Epidermal melanocyte (primary cell): ENCODE data around the gene AGPAT1.
"Not testable (repeated sequence)": the region's sequence is repeated elsewhere in the genome, so short reads cannot be mapped to it uniquely, and the experiment has no call there.

Experiments used
- DNase-seq: peaks from one replicate; pipeline ENCODE4 v3.0.0; 2011; ENCODE audit warnings: low spot score; ENCODE audit not compliant: insufficient read length

The AGPAT1 gene

DNA sequence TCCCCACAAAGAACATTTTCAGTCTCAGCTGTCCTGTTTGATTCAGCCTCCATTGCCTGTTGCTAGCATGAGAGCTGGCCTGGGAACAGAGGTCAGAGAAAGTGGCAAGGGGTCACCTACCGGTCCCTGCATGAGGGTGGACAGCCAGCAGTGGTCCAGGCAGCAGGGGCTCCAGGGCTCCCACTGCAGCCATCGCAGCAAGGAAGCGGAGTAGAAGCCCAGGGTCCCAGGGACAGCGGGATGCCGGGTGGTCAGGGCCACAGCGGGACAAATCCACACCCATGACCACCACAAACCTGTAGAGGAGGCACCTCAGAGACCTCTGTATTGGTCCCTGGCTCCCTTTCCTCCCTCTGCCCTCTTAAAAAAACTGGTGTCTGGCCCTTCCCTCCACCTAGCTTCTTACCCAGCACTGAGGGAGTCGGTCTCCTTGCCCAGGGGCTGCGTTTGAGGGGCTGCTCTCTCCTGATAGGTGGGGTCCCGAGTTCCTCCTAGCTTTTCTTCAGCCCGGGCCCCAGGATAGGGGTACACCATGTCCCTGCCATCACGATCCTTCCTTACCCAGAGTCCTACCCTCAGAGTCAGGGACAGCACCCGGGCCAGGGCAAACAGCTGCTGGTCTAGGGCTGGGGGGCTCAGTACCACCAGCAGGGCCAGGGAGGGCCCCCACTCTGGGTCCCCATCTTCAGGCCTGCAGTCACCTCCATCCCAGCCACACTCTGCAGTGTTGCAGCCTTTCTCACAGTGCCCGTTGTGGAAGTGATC, 25.0 kb upstream of the AGPAT1 start:
- DNase-seq, result no peak

DNA sequence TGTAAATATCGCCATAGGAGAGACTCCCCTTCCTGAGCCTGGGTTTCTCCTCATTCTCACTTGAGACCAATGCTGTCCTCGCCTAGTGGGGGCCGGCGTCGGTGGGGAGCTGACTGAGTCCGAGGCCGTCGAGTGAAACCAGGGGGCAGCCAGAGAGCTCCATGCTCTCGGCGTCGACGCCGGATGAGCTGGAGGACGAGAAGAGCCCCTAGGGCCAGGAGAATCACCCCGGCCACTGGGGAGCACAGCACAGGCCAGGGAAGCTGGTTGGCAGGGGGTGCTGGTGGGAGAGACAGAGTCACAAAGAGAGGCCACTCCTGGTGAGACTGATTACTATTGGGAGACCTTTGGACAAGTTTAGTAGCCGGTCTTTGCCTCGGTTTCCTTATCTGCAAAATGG, 23.0 kb upstream of the AGPAT1 start:
- DNase-seq, result no peak

DNA sequence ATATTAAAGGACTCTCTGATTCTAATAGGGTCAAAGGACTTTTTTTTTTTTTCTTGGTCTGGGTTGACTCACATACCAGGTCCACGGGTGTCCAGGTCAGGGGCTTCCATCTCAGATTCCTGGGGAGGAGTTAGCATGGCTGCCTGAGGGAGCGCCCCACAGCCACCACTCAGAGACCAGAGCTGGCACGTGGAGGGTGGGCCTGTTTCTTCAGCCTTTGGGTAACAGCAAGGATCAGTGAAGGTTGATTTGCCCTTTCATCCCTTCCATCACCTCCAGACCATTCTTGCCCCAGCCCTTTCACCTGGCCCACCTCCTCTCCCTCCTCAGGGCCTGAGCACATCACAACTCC, 22.4 kb upstream of the AGPAT1 start:
- DNase-seq, result no peak

DNA sequence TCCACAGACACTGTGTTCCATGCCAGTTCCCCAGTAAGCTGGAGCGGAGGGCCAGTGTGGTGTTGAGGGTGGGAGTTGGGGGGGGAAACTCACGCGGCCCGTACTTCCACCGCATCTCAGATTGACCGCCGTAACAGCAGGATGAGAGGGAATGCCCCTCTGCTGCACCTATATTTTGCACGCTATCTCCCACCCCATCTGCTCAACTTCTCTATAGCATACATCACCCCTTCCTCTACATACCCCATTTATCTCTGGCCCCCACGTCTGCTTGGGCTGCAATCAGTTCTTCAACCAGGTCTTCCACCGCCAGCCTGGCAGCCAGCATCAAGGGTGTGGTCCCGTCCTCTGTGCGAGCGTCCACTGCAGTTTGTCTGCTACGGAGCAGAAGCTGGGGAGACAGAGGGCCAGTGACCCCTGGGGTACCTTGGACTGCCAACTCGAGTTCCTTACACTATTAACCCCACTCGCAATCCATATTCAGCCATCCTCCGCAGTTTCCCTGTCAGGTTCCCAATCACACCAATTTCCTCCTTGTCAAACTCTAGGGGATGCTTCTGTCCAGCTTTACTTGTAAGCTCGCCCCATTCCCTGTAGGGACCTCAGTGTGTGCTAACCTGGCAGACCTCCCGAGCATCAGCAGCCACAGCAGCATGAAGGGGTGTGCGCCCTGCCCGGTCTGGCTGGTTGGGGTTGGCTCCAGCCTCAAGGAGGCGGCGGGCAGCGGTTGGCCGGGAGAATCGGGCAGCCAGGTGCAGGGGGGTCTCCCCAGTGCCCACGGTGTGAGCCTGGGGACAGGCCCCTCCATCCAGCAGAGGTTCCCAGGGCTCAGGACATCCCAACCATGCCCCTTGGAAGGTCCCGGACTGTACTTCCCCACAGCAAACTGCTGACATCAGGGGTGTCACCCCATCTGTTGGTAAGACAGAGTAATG, 21.1 kb upstream of the AGPAT1 start:
- DNase-seq, result no peak

DNA sequence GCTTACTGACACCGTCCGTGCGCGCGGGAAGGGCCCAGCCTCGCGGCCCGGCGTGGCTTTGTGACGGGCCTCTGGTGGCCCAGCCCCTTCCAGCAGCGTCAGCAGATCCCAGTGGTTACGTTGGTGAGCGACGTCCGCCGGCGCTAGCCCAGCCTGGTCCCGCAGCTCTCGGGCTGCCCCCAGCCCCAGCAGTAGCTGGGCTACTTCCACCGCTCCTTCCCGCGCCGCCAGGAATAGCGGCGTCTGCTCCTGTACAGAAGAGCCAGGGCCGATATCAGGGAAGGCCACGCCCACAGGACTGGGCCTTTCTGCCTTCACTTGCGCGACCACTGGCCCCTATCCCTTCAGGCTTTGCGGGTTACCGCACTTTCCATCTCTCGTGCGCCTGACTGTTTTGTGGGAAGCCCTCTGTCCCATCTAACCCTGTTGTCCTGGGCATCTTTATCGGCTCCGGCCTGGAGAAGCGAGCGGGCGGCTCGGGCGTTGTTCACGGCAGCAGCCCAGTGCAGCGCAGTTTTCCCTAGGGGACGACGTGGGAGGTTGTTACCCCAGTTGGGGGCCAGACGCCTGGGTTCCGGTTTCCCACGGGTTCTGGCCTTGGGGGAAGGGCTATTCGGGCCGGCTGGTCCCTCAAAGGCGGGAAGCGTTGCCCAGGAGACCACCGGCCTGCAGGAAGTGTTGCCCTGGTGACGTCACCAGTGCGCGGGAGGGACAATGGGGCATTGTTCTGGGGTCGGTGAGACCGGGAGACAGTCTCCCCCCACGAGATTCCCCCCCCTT, 20.2 kb upstream of the AGPAT1 start:
- peak; percentile 70 for DNase-seq

DNA sequence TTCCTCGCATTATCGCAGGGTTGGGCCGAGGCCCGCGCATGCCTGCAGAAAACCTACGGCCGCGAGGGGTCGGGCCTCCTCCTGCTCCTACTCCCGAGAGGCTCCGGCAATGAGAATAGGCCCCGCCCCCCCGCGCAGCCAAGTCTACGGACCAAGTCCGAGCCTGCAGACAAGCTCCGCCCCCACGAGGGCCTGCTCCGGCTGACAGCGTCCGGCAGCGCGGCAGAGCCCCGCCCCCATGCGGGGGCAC, 19.7 kb upstream of the AGPAT1 start:
- DNase-seq, result peak; percentile 89

DNA sequence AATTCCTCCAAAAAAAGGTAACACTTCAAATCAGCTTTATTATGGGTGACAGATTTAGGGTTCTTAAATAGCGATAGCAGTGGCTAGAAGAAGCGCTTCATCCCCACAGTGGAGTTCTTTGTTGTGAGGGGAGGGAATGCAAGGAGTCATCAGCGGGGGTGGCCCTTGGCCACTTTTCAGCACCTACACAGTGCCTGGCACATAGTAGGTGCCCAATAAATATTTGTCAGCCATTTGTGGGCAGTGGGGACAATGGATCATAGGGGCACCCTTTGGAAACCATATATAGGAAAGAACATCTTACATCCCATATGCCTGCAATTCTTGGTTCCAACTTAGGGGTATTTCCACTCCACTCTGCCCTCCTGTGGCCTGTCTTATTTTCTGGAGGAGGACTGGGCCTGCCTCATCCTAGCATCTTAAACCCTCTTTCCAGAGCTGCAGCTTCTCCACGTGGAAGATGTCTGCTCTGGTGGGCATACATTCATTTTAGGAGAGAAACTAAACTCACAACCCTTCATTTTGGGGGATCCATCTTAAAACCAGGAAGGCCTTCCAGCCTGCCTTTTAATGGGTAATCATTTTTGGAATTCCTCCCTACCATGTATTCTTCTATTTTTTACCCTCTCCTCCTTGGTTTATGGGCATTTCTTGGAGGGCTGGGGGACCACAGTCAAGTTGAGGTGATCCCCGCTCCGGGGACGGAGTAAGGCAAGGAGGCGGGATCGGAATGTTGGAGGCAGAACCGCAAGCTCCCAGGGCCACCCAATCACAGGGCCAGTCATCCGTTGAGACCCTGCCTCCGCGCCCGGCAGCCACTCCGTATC, 19.2 kb upstream of the AGPAT1 start:
- DNase-seq, result no peak

DNA sequence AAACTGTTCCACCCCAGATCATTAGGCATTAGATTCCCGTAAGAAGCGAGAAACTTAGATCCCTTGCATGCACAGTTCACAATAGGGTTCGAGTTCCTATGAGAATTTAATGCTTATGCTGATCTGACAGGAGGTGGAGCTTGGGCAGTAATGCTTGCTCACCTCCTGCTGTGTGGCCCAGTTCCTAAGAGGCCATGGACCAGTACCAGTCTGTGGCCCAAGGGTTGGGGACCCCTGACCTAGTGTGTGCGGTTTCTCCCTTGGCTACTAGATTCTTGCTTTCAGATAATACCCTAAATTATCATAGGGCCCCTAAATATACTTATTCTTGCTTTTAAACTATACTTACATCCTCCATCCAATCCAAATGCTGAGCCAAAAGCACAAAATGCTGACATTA, 18.5 kb upstream of the AGPAT1 start:
- no peak for DNase-seq

DNA sequence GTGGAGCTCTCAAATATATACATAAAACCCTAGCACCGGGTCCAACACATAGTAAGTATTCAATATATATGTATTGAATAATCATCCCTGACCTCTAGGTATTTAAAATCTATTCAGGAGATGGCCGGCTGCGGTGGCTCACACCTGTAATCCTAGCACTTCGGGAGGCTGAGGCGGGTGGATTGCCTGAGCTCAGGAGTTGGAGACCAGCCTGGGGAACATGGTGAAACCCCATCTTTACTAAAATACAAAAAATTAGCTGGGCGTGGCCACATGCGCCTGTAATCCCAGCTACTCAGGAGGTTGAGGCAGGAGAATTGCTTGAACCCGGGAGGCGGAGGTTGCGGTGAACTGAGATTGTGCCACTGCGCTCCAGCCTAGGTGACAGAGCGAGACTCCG, 17.2 kb upstream of the AGPAT1 start:
- not testable (repeated sequence) for DNase-seq

DNA sequence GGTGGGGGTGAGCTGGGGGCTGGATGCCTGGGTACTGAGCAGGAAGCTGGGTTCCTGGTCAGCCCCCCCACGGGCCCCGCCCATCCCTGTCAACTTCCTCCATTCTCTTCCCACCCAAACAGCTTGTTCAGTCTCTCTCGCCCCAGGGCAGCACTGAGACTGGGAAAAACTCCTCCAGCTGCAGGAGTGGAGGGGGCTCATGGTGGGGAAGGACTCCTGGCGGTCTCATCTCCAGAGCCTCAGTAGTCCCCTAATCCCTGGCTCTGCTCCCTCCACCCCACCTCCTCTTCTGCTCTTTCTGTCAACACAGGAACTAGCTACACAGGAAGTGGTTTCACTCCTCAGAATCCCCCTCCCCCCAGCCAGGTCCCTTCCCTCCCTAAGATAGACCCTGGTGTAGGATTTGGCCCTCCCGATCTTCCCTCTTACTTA, 16.7 kb upstream of the AGPAT1 start, which contains the start of gene GPSM3:
GPSM3 (minus strand) TSS at position 36 of the 432 bp plus-strand sequence. CDS start 130 bp downstream, outside the sequence.
- no peak for DNase-seq

DNA sequence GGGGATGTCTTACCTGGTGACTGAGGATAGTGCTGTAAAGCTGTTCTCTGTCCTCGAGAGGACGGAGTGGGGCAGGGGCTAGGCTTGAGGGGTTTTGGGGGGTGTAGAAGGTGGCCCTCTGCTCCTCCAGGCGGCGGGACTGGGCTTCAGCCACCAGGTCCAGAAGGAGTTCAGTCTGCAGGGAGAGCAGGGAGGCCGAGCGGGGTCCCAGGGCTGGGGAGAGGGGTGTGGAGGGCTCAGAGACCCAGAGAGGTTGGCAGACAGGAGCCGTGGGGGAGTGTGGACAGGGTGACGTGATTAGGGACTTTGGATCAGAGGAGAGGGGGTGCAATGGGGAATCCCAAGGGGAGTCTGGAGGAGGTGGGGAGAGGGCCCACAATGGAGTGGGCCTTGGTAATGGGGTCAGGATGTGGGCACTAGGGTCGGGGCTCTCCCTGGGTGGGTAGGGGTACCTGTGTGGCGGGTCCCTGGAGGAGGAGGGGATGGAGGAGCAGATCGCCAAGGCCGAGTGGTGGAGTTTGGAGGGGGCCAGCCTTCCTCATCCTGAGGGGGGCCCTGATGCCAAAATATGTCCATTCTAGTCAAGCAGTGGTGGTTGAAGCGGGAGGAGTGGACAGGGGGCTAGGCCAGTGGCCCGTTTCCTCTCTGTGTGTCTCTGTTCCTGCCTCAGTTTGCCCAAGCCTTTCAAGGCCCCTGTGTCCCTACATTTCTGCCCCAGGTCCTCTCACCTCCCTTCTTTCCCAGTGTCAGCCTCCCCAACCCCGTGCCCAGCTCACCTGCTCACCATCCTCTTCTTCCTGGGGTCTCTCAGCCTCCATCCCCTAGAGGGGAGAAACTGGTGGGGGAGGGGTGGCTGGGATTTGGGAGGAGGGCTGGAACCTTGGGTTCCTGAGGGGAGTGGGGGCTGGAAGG, 16.1 kb upstream of the AGPAT1 start:
- DNase-seq, result no peak

DNA sequence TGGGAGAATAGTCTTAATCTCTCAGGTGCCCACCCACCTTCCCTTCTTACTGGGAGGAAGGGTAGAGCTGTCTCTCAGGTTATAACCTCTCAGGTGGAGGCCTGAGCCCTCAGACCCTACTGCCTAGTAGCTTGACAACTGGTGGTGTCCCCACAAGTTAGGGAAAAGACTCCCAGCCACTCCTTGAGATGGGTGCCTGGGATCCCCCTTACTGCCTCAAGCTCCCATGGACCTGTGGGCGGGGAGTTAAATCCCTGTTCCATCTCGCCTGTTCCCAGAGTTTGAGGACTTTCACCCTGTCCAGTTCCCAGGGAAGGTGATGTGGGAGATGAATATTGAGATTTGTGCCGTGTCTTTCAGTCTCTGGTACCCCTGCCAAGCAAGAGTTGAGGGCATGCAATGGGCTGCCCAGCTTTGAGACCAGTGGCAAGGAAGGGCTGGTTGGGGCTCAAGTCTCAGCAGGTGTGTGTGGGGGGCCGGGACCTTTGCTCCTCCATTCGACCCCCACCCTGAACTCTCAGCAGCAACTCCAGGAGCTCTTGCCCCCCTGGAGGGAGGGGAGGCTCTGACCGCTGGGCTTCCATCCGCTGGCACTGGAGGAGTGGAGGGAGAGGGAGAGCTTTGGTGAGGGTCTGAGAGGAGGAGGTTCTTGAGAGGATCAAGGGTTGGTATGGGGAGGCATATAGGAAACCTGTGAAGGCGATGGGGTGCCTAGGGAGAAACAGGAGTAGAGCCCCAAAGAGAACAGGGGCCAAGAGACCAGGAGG, 15.2 kb upstream of the AGPAT1 start:
- DNase-seq, result no peak

DNA sequence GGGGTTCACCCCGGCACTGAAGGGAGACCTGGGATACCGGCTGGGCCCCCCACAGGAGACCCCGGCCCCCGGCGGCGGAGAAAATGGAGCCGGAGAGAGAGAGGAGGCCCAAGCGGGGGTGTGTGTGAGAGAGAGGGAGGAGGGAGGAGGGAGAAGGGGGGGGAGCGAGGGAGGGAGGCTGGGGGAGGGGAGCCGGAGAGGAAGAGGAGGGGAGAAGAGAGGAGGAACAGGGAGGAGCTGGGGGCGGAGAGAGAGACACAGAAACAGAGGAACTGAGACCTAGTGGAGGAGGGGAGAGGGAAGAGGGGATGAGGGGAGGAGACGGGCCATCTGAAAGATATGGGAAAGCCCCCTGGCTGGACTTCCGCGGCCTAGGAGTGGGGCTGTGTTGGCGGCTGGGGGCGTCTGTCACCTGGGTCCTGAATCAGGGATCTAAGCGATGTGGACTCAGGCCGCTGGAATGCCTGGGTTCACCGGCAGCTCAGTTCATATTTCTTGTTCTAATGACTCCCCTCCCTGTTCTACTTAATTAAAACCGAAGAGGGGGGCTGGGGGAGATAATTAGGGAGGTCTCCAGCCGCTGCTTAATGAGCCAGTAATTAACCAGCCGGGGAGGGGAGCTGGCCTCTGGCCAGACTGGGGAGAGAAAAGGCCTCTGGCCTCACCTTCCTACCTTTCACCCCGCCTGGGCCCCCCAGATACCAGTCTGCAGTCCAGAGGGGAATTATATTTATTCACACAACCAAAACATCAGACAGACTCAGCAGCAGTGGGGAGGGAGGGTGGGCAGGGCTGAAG, 14.4 kb upstream of the AGPAT1 start, which contains the start of gene PBX2:
PBX2 (minus strand) TSS at position 149 of the 798 bp plus-strand sequence. CDS start 287 bp downstream, outside the sequence.
- DNase-seq, result peak; percentile 33

DNA sequence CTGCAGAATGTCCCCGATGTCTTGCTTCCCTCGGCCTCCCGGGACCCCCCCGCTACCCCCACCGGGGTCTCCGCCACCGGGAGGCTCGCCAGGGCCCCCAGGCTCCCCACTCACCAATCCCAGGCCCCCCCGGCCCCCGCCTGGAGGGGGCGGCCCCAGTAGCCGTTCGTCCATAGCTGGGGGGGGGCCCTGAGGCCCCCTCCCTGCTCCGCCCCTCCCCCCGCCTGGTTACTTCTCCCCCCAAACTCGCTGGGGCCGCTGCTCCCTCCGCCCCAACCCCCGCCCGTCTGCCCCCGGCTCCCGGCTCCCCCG, 13.8 kb upstream of the AGPAT1 start:
- DNase-seq, result no peak

DNA sequence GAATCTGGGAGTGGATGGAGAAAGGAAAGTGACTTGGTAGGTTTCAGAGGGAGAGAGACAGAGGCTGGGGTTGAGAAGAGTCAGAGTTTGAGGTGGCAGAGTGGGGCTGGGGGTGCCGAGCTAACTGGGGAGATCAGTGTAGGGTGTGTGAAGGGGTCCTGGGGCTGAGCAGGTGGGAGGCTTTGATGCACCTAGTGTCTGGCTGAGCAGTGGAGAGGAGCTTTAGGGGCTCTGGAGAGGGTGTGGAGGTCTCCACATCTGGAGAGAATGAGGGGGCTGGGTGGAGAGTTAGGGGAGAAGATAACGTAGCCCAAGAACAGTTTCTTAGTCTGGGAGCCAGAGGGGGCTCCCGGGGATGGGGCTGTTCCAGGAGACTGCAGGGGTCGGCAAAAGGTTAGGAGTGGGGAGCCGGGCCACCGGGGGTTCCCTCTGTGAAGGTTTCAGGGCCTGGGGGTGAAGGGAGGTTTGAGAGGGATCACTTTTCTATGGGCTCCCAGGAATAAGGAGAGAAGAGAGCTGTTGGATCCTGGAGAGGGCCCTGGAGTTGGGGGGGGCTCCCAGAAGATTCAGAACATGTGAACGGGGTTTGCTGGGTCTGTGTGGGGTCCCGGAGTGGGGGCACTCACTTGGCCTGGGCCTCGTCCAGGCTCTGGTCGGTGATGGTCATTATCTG, 13.3 kb upstream of the AGPAT1 start:
- no peak for DNase-seq

DNA sequence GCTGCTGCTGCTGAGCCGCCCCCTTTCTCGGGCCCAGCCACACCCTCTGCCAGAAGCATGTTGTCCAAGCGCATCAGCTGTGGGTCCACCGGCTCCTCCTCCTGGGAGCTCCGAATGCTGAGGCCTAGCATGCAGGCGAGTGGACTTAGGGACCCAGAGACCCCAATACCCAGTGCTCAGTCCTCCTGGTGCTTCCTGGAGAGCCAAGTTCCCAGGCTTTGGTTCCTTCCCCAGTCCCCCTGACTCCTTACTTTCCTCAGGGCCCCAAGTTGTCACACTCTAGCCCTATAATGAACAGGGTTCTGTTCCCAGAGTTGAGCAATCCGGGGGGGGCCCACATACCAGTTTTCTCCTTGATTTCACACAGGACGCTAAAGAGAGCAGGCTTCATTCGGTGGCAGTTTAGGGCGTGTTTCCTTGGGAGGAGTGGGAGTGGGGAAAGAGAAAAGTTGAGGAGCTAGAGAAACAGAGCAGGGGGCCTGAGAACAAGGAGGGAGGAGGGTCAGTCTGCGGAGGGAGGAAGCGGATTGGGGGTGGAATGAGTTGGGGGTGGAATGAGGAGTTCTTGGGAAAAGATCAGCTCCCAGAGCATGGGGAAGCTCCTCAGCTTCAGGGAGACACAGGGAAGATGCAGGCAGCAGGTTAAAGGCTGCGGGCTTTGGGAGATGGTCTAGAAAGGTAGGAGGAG, 12.6 kb upstream of the AGPAT1 start:
- DNase-seq, result no peak

DNA sequence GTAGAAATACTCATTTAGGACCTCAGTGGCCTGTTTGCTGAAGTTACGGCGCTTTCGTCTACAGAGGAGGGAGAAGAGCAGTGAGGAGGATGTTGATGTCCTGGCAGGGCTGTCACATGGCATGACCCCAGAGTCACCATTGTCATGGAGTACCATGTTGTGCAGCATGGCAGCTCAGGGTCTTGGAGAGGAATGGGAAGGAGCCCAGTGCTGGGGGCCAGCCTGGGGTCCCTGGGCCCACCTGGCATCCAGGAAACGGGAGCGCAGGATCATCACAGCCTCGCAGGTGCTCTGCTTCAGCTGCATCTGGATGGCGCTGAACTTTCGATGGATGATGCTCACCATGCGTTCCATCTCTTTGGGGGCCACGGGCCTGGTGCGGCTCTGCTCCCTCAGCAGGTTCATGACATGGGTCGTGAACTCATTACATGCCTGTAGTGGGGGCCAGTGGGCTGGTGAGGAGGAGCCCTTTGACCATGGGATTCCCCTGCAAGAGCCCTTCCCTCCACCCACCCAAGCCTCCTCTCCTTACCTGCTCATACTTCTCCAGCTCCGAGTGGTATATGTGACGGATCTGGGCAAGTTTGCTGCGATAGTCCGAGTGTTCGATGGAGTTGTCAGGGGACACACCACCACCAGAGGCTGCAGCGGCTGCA, 12.0 kb upstream of the AGPAT1 start:
- not testable (repeated sequence) for DNase-seq
